SK-N-SH treated with all-trans-retinoic acid at 6 μM for 48 hours (cell line): ENCODE data around the gene MBOAT2.

Experiments
- ARNTL ChIP-seq: fragments of 450-650 bp; formaldehyde crosslinking; IDR thresholded peaks from 2 replicates; pipeline ENCODE4 v1.5.0; 2020; ENCODE audit warnings: low read depth, mild to moderate bottlenecking, moderate library complexity, borderline replicate concordance
- BACH2 ChIP-seq: fragments of 250-450 bp; sonication (Bioruptor Pico); IDR thresholded peaks from 2 replicates; pipeline ENCODE4 v1.9.0; 2021; ENCODE audit warnings: mild to moderate bottlenecking, borderline replicate concordance
- CREB5 ChIP-seq: fragments of 250-450 bp; sonication (Bioruptor Pico); IDR thresholded peaks from 2 replicates; pipeline ENCODE4 v1.5.1; 2020; ENCODE audit warnings: low read depth, mild to moderate bottlenecking, moderate library complexity
- OSR1 ChIP-seq: fragments of 250-450 bp; sonication (Bioruptor Pico); IDR thresholded peaks from 2 replicates; pipeline ENCODE4 v1.8.0; 2022; ENCODE audit warnings: moderate library complexity, mild to moderate bottlenecking, inconsistent platforms
- PATZ1 ChIP-seq: fragments of 250-450 bp; sonication (Bioruptor Pico); IDR thresholded peaks from 2 replicates; pipeline ENCODE4 v1.8.0; 2020; ENCODE audit warnings: mild to moderate bottlenecking, moderate library complexity, borderline replicate concordance
- POU6F1 ChIP-seq: fragments of 250-450 bp; sonication (Bioruptor Pico); IDR thresholded peaks from 2 replicates; pipeline ENCODE4 v1.8.0; 2021; ENCODE audit warnings: low read depth, mild to moderate bottlenecking, moderate library complexity, borderline replicate concordance
- TCF4 ChIP-seq: fragments of 250-450 bp; sonication (Bioruptor Pico); IDR thresholded peaks from 2 replicates; pipeline ENCODE4 v1.8.0; 2021; ENCODE audit warnings: mild to moderate bottlenecking, moderate library complexity, borderline replicate concordance
- TSHZ2 ChIP-seq: fragments of 250-450 bp; sonication (Bioruptor Pico); IDR thresholded peaks from 2 replicates; pipeline ENCODE4 v1.5.0; 2020; ENCODE audit warnings: mild to moderate bottlenecking, moderate library complexity
- ZC3H10 ChIP-seq: fragments of 250-450 bp; sonication (Bioruptor Pico); IDR thresholded peaks from 2 replicates; pipeline ENCODE4 v1.5.1; 2021; ENCODE audit warnings: mild to moderate bottlenecking, moderate library complexity
- ZFP3 ChIP-seq: fragments of 250-450 bp; sonication (Bioruptor Pico); IDR thresholded peaks from 2 replicates; pipeline ENCODE4 v1.5.0; 2020; ENCODE audit warnings: mild to moderate bottlenecking, moderate library complexity
- ZNF565 ChIP-seq: fragments of 450-650 bp; formaldehyde crosslinking; conservative IDR thresholded peaks from 2 replicates; pipeline ENCODE4 v1.5.0; 2020; ENCODE audit warnings: low read depth, mild to moderate bottlenecking, moderate library complexity
- ZNF8 ChIP-seq: fragments of 450-650 bp; formaldehyde crosslinking; IDR thresholded peaks from 2 replicates; pipeline ENCODE4 v1.5.0; 2020; ENCODE audit warnings: mild to moderate bottlenecking, moderate library complexity

DNA sequence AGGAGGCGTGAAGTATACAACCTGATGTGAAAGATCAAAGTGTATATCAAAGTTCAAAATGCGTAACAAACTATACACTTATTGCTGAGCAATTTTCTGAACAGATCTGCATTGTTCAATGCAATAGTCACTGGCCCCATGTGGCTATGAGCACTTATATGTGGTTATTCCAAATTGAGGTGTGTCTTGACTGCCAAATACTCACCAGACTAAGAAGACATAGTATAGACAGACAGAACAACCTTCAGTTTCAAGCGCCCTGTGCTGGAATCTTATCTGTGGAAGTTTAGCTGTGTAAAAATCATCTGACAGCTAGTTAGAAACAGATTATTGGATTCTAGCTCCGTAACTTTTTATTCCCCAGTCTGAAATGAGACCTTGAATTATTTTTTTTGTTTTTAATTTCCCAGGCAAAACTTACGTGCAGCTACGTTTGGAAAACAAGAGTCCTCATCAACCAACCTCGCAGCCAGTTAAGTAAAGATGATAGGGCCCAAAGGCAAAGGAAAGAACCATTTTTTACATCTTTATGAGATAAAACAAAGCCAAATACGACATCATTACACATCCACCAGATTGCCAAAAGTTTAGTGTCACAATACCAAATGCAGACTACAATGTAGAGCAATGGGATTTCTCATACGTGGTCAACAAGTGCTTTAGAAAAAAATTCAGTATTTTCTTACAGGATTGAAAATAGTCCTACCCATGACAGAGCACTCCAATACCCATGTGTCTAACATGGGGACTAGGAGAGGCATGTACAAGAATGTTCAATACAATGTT, 37.2 kb downstream of the MBOAT2 start:
- TF ChIP-seq CREB5 (CRISPR knock-in tag): no peak
- no peak for TF ChIP-seq TCF4 (CRISPR knock-in tag)
- TF ChIP-seq ZNF565 (CRISPR knock-in tag): no peak
- no peak for TF ChIP-seq PATZ1 (CRISPR knock-in tag)
- no peak for TF ChIP-seq ZC3H10 (CRISPR knock-in tag)
- TF ChIP-seq POU6F1 (CRISPR knock-in tag): no peak
- TF ChIP-seq ARNTL: no peak
- TF ChIP-seq ZNF8: no peak
- no peak for TF ChIP-seq OSR1
- TF ChIP-seq BACH2 (CRISPR knock-in tag): no peak
- no peak for TF ChIP-seq ZFP3 (CRISPR knock-in tag)
- TF ChIP-seq TSHZ2: no peak
